GM18502 (cell line): ENCODE results near the gene ADGRB2.

Source experiments
- ATAC-seq: cut with Tn5 transposase; IDR thresholded peaks from one replicate; pipeline ENCODE4 v1.9.1; 2021; ENCODE audit warnings: mild to moderate bottlenecking; ENCODE audit not compliant: unreplicated experiment, poor library complexity

The ADGRB2 gene

GRCh38 chr1:31732751-31733289, 31.3 kb downstream of the ADGRB2 start:
- no peak for ATAC-seq

- no peak for ATAC-seq
These were observed 31.8 kb downstream of the ADGRB2 start for GRCh38 chr1:31732343-31732742.

- no peak for ATAC-seq
These were observed 33.0 kb downstream of the ADGRB2 start for GRCh38 chr1:31731049-31731565.

GRCh38 chr1:31730336-31731048, 33.6 kb downstream of the ADGRB2 start:
- ATAC-seq = no peak

- no peak for ATAC-seq
These were observed 36.3 kb downstream of the ADGRB2 start for GRCh38 chr1:31727849-31728248.

- ATAC-seq = no peak
These were observed 36.9 kb downstream of the ADGRB2 start for GRCh38 chr1:31727195-31727594.

- ATAC-seq = no peak
These were observed 37.4 kb downstream of the ADGRB2 start for GRCh38 chr1:31726715-31727114.

- no peak for ATAC-seq
These were observed 38.2 kb downstream of the ADGRB2 start for GRCh38 chr1:31725777-31726535.

GRCh38 chr1:31725134-31725533, 39.0 kb downstream of the ADGRB2 start:
- ATAC-seq = no peak

GRCh38 chr1:31723828-31724359, 40.2 kb downstream of the ADGRB2 start:
- ATAC-seq = no peak

- ATAC-seq = no peak
These were observed 45.7 kb downstream of the ADGRB2 start for GRCh38 chr1:31718327-31718897.

- ATAC-seq = no peak
These were observed 46.8 kb downstream of the ADGRB2 start for GRCh38 chr1:31717341-31717740.

GRCh38 chr1:31715873-31716220, 48.3 kb downstream of the ADGRB2 start:
- no peak for ATAC-seq

- ATAC-seq = no peak
These were observed 48.9 kb downstream of the ADGRB2 start for GRCh38 chr1:31715087-31715872.

- no peak for ATAC-seq
These were observed 49.6 kb downstream of the ADGRB2 start for GRCh38 chr1:31714442-31715086.

GRCh38 chr1:31712630-31713029, 51.5 kb downstream of the ADGRB2 start:
- ATAC-seq = no peak

GRCh38 chr1:31712068-31712467, 52.1 kb downstream of the ADGRB2 start:
- no peak for ATAC-seq

GRCh38 chr1:31708324-31708723, 55.8 kb downstream of the ADGRB2 start:
- no peak for ATAC-seq

GRCh38 chr1:31707711-31708110, 56.4 kb downstream of the ADGRB2 start:
- ATAC-seq = no peak
